ENCODE measurements around the gene LRCH4. TPM values are rescaled to one million over a fixed set of nuclear protein-coding genes. Genes with fewer than 3 reads are reported as not detected.

Gene LRCH4
- total RNA-seq, 2 experiments from 2014 or later: 313 to 317 TPM

DNA sequence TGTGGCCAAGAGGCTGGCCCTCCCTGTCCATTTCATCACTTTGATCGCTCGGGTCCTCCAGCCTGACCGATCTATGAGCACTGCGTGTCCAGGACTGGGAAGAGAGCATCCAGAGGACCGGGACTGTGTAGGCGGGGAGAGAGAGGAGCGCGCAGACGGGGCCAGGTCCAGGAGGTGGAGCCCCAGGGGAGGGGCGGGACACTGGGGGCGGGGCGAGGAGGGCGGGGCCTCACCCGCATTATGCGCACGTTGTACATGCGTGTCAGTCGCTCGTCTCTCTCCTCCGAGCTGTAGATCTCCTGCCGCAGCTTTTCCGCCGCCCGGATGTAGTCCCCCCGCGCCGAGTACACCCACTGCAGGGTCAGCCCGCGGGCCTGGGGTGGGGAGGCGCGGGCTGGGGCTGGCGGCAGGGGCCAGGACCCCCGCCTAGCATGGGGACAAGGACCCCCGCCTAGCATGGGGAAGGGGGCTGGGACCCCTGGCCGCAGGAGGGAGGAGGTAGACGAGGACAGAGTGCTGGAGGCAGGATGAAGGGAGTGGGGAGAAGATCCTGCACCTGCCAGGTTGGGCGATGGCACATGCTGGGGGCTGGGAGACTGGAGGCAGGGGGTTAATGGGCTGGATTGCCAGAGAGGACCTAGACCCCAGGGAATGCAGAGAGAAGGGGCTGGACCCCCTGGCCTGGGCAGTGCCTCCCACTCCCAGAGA lies 40.8 kb upstream of the LRCH4 start:
- H3K4me3 Mint-ChIP-seq: peak overlapping the region; percentile 78
- peak overlapping the region; percentile 62 for H3K27ac Mint-ChIP-seq
- no peaks in the 10 kb centered on the region for H3K27me3 Mint-ChIP-seq
- H3K27ac ChIP-seq (ENCODE audit: low read depth in 1 of 2, low read length in 2 of 2): peak overlapping the region; percentile 62 to 73
- H3K36me3 ChIP-seq (ENCODE audit: insufficient read depth, low read length): no peaks in the 10 kb centered on the region
- ATAC-seq (ENCODE audit: poor library complexity) (peak; percentile 98), DNase-seq (peak; percentile 84 to 96 (median 89))
- no peaks in the 10 kb centered on the region for H3K9me3 ChIP-seq (ENCODE audit: control insufficient read depth in 1 of 2, insufficient read depth in 1 of 2, low read length in 2 of 2)
- intact Hi-C loops (cut with DNase I, micrococcal nuclease): loop anchor here (2.0 to 5.0 kb wide), 4 partner anchors 14 to 66 kb away; partner anchors contain the start of genes GNB2 (in 2 of the 2) and MOSPD3 (in 2 of the 2)
- H3K4me3 ChIP-seq (ENCODE audit: low read length): peak overlapping the region; percentile 52
- ChIA-PET POLR2A (interaction anchor here (0.7 to 3.5 kb wide), 15 partner anchors 14 to 248 kb away, joined by 3 to 40 read pairs (median 4); partner anchors contain the start of genes AGFG2, FBXO24, GNB2 and LRCH4), CTCF (interaction anchor here (1.5 to 3.0 kb wide), 3 partner anchors 14 to 78 kb away, joined by 5 to 8 read pairs (median 8); partner anchors contain the start of genes MOSPD3 and POP7)
- peaks cover 2% of the 10 kb centered on the region for H3K36me3 Mint-ChIP-seq (ENCODE audit: low read depth)
- peaks cover 26% of the 10 kb centered on the region for H3K4me1 Mint-ChIP-seq (ENCODE audit: low read depth)
- H3K4me1 ChIP-seq (ENCODE audit: insufficient read depth, low read length): peaks cover 36% of the 10 kb centered on the region
- no peaks in the 10 kb centered on the region for H3K27me3 ChIP-seq (ENCODE audit: control insufficient read depth in 1 of 2, insufficient read depth in 2 of 2, low read length in 2 of 2)
- no peaks in the 10 kb centered on the region for H3K9me3 Mint-ChIP-seq
- TF ChIP-seq CTCF (IDR thresholded peaks at IDR 0.05): no peak

DNA sequence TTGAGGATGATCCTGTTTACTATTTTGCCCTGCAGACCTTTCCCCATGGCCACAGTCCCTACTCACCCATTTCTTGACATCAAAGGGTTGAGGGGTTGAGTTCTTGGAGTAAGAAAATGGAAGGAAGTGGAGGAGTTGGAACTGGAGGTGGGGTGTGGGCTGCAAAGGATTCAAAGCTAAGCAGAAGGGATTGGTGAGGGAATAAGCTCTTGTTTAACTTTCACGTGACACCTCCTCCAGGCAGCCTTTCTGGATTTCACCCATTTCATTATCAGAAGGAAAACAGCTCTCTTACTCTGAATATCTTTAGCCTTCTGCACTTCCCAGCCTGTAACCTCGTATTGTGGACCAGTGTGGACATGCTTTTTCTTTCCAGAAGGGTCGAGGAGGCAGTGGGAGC lies 40.1 kb upstream of the LRCH4 start:
- peak overlapping the region; percentile 49 for H3K4me3 ChIP-seq (ENCODE audit: low read length)
- peaks cover 5% of the 10 kb centered on the region for H3K36me3 Mint-ChIP-seq (ENCODE audit: low read depth)
- H3K27me3 ChIP-seq (ENCODE audit: control insufficient read depth in 1 of 2, insufficient read depth in 2 of 2, low read length in 2 of 2): no peaks in the 10 kb centered on the region
- H3K4me1 ChIP-seq (ENCODE audit: insufficient read depth, low read length): peaks cover 36% of the 10 kb centered on the region
- ChIA-PET POLR2A (interaction anchor here (0.9 to 3.5 kb wide), 14 partner anchors 13 to 249 kb away, joined by 3 to 40 read pairs (median 4); partner anchors contain the start of genes AGFG2, FBXO24, GNB2 and LRCH4), CTCF (interaction anchor here (1.5 to 3.0 kb wide), 3 partner anchors 13 to 79 kb away, joined by 5 to 8 read pairs (median 8); partner anchors contain the start of genes MOSPD3 and POP7)
- no peak for ATAC-seq (ENCODE audit: poor library complexity)
- DNase-seq: no peak
- intact Hi-C loops (cut with DNase I, micrococcal nuclease): loop anchor here (2.0 to 5.0 kb wide), 4 partner anchors 13 to 67 kb away; partner anchors contain the start of genes GNB2 (in 2 of the 2) and MOSPD3 (in 2 of the 2)
- H3K9me3 ChIP-seq (ENCODE audit: control insufficient read depth in 1 of 2, insufficient read depth in 1 of 2, low read length in 2 of 2): no peaks in the 10 kb centered on the region
- peak overlapping the region; percentile 78 for H3K4me3 Mint-ChIP-seq
- no peaks in the 10 kb centered on the region for H3K27me3 Mint-ChIP-seq
- H3K4me1 Mint-ChIP-seq (ENCODE audit: low read depth): peaks cover 26% of the 10 kb centered on the region
- H3K9me3 Mint-ChIP-seq: no peaks in the 10 kb centered on the region
- TF ChIP-seq CTCF (IDR thresholded peaks at IDR 0.05): no peak
- no peaks in the 10 kb centered on the region for H3K36me3 ChIP-seq (ENCODE audit: insufficient read depth, low read length)
- no peak overlapping the region for H3K27ac ChIP-seq (ENCODE audit: low read depth in 1 of 2, low read length in 2 of 2)
- peak overlapping the region; percentile 62 for H3K27ac Mint-ChIP-seq

DNA sequence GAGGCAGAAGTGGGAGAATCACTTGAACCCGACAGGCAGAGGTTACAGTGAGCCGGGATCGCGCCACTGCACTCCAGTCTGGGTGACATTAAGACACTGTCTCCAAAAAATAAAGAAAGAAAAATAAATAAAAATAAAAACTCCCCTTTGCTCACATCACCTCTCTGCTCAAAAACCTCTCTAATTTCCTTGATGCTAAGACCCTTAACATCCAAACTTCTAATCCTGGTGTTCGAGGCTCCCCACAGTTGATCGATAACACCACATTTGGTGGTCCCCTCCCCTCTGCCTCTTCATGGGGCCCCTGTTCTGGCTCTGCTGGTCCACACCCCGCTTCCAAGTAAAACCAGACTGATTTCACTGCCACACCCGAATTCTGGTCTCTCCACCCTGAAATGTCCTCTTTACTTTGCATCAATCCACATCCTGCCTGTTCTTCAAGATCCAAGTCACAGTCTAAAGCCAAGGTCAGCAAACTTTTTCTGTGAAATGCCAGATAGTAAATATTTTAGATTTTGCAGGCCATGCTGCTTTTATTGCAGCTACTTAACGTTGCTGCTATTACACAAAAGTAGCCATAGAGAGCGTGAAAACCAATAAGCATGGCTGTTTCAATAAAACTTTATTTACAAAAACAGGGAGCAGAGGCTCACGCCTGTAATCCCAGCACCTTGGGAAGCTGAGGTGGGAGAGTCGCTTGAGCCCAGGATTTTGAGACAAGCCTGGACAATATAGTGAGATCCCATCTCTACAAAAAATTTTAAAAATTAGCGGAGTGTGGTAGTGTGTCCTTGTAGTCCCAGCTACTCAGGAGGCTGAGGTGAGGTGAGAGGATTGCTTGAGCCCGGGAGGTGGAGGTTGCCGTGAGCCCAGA lies 38.3 kb upstream of the LRCH4 start:
- no peaks in the 10 kb centered on the region for H3K9me3 ChIP-seq (ENCODE audit: control insufficient read depth in 1 of 2, insufficient read depth in 1 of 2, low read length in 2 of 2)
- ChIA-PET POLR2A (interaction anchor here (0.6 to 3.5 kb wide), 3 partner anchors 12 to 68 kb away, joined by 3 to 33 read pairs (median 3); partner anchors contain the start of genes FBXO24, LRCH4 and MOSPD3), CTCF (interaction anchor here (0.6 to 1.5 kb wide), 2 partner anchors 10 to 110 kb away, joined by 3 read pairs; no protein-coding TSS in a partner anchor)
- Mint-ChIP-seq H3K27ac (no peak overlapping the region), H3K4me1 (ENCODE audit: low read depth) (peaks cover 20% of the 10 kb centered on the region), H3K9me3 (no peaks in the 10 kb centered on the region), H3K36me3 (ENCODE audit: low read depth) (peaks cover 5% of the 10 kb centered on the region), H3K27me3 (no peaks in the 10 kb centered on the region), H3K4me3 (no peak overlapping the region)
- no peaks in the 10 kb centered on the region for H3K27me3 ChIP-seq (ENCODE audit: control insufficient read depth in 1 of 2, insufficient read depth in 2 of 2, low read length in 2 of 2)
- intact Hi-C loops (cut with DNase I, micrococcal nuclease): no loop called here
- DNase-seq (no peak), ATAC-seq (ENCODE audit: poor library complexity) (no peak)
- no peak overlapping the region for H3K27ac ChIP-seq (ENCODE audit: low read depth in 1 of 2, low read length in 2 of 2)
- no peak for TF ChIP-seq CTCF (IDR thresholded peaks at IDR 0.05)
- no peak overlapping the region for H3K4me3 ChIP-seq (ENCODE audit: low read length)
- peaks cover 28% of the 10 kb centered on the region for H3K4me1 ChIP-seq (ENCODE audit: insufficient read depth, low read length)
- no peaks in the 10 kb centered on the region for H3K36me3 ChIP-seq (ENCODE audit: insufficient read depth, low read length)
